HEK293T (cell line): Measurements from ENCODE around the gene WASF2.
"Not testable (repeated sequence)": the region's sequence is repeated elsewhere in the genome, so short reads cannot be mapped to it uniquely, and the experiment has no call there.

ENCODE experiments used
- CTCF ChIA-PET: fragments of 350-600 bp; formaldehyde crosslinking; extraction: SDS; loops from one replicate; lab custom pipeline; 2021; ENCODE audit warnings: antibody characterized with exemption, inconsistent platforms; lab: Yijun Ruan, JAX
- POLR2A ChIA-PET: fragments of 350-600 bp; formaldehyde crosslinking; extraction: SDS; loops from one replicate; lab custom pipeline; 2020; ENCODE audit warnings: antibody characterized with exemption, inconsistent platforms; lab: Yijun Ruan, JAX
- DNase-seq: peaks from one replicate; pipeline ENCODE4 v3.0.0; 2012; ENCODE audit warnings: mixed read lengths; ENCODE audit errors: extremely low spot score
- ARNT ChIP-seq: fragments of 450-650 bp; IDR thresholded peaks from 2 replicates; pipeline ENCODE4 v1.6.1; 2017; ENCODE audit warnings: mild to moderate bottlenecking
- BHLHE40 ChIP-seq: fragments of 450-650 bp; IDR thresholded peaks from 2 replicates; pipeline ENCODE4 v1.6.1; 2016; ENCODE audit warnings: mild to moderate bottlenecking, moderate library complexity, borderline replicate concordance
- CTBP1 ChIP-seq: fragments of 450-650 bp; IDR thresholded peaks from 2 replicates; pipeline ENCODE4 v1.6.1; 2016; ENCODE audit warnings: borderline replicate concordance
- ELF4 ChIP-seq: fragments of 450-650 bp; IDR thresholded peaks from 2 replicates; pipeline ENCODE4 v1.6.1; 2017; ENCODE audit warnings: antibody characterized with exemption
- FOXA1 ChIP-seq: fragments of 450-650 bp; IDR thresholded peaks from 2 replicates; pipeline ENCODE4 v1.6.1; 2016; ENCODE audit warnings: mild to moderate bottlenecking
- FOXK2 ChIP-seq: fragments of 450-650 bp; IDR thresholded peaks from 2 replicates; pipeline ENCODE4 v1.6.1; 2016; ENCODE audit warnings: mild to moderate bottlenecking
- HDGF ChIP-seq: fragments of 450-650 bp; IDR thresholded peaks from 2 replicates; pipeline ENCODE4 v1.6.1; 2017; ENCODE audit warnings: antibody characterized with exemption, borderline replicate concordance
- L3MBTL2 ChIP-seq: fragments of 450-650 bp; conservative IDR thresholded peaks from 2 replicates; pipeline ENCODE4 v1.6.1; 2016; ENCODE audit warnings: mild to moderate bottlenecking
- LEF1 ChIP-seq: fragments of 450-650 bp; IDR thresholded peaks from 2 replicates; pipeline ENCODE4 v1.6.1; 2017; ENCODE audit warnings: mild to moderate bottlenecking, borderline replicate concordance
- NFRKB ChIP-seq: fragments of 450-650 bp; IDR thresholded peaks from 2 replicates; pipeline ENCODE4 v1.6.1; 2016; ENCODE audit warnings: mild to moderate bottlenecking, moderate library complexity
- SP1 ChIP-seq: fragments of 450-650 bp; IDR thresholded peaks from 2 replicates; pipeline ENCODE4 v1.6.1; 2017
- SUZ12 ChIP-seq: fragments of 450-650 bp; IDR thresholded peaks from 2 replicates; pipeline ENCODE4 v1.6.1; 2016; ENCODE audit warnings: mild to moderate bottlenecking
- TARDBP ChIP-seq: fragments of 450-650 bp; IDR thresholded peaks from 2 replicates; pipeline ENCODE4 v1.6.1; 2016
- ZNF384 ChIP-seq: fragments of 450-650 bp; IDR thresholded peaks from 2 replicates; pipeline ENCODE4 v1.6.1; 2016
- TF ChIP-seq, protein P1 (sequence below): fragments of 450-650 bp; IDR thresholded peaks from 2 replicates; pipeline ENCODE4 v1.6.1; 2016

Gene WASF2

DNA sequence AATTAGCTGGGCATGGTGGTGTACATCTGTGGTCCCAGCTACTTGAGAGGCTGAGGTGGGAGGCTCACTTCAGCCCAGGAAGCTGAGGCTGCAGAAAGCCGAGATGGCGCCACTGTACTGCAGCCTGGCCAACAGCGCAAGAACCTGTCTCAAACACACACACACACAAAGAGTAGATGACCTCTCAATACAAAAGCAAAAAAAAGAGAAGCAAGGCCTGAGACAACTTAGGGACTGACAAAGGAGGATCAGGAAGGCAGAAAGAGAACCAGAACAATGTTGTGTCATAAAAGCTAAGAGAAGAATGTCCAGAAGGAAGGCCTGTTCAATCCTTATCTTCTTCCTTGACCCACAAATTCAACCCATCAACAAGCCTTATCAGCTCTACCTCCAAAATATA, 18.5 kb downstream of the WASF2 start:
- no peak for DNase-seq
- ChIA-PET POLR2A (no interaction called here), CTCF (no interaction called here)
- TF ChIP-seq FOXK2 (no peak), SUZ12 (no peak), TARDBP (no peak)

DNA sequence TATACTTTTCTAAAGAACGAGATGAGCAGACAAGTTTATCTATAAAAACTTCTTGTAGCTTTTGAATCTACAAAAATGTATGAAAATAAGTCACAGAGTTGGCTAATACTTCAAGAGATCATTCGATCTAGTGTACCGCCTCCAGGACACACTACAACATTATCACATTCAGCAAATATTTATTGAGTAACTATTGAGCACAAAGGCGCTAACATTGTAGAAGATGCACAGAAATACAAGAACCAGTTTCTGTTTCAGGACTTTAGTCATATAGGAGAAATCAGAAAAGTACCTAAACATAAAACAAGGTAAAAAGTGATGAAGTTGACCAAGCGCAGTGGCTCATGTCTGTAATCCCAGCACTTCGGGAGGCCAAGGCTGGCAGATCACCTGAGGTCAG, 20.6 kb downstream of the WASF2 start:
- ChIA-PET CTCF (no interaction called here), POLR2A (interaction anchor here (1.7 kb wide), 1 partner anchor 21 kb away, joined by 7 read pairs; the partner anchor contains the start of gene WASF2)
- TF ChIP-seq FOXA1 (no peak), LEF1 (no peak)
- DNase-seq, result no peak

DNA sequence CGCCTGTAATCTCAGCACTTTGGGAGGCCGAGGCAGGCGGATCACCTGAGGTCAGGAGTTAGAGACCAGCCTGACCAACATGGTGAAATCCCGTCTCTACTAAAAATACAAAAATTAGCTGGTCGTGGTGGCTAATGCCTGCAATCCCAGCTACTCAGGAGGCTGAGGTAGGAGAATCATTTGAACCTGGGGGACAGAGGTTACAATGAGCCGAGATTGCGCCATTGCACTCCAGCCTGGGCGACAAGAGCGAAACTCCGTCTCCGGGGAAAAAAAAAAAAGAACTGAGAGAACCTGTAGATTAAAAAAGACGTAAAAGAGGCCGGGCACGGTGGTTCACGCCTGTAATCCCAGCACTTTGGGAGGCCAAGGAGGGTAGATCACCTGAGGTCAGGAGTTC, 21.6 kb downstream of the WASF2 start:
- POLR2A ChIA-PET, result interaction anchor here (1.7 kb wide), 1 partner anchor 22 kb away, joined by 7 read pairs; the partner anchor contains the start of gene WASF2
- CTCF ChIA-PET, result not testable (repeated sequence)

DNA sequence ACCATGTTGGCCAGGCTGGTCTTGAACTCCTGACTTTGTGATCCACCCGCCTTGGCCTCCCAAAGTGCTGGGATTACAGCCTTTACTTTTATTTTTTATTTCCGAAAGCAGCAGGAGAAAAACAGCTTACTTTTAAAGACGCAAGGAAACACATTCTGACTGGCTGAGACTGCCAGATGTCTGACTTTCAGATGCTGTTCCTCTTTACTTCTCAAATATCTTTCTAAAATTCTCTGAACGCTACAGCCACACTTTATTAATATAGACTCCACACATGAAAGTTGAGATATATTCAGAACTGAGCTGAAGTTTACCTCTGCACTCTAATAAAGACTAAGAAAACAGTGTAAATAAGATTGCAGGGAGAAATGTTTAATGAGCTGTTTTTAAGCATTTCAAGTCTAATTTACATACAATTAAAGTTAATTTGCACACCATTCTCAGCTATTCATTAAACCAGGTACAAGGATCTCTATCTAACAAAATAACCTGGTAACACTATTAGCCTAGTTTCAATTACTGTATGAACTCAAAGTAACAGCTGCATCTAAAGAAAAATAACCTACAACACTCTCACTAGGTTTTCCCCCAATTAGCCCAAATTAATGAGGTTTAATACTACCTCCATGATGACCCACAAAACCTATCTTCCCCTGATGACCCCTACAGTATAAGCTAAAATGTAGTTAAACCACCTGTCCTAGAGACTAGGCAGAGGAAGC, 24.9 kb downstream of the WASF2 start:
- no peak for DNase-seq
- TF ChIP-seq, protein P1, sequence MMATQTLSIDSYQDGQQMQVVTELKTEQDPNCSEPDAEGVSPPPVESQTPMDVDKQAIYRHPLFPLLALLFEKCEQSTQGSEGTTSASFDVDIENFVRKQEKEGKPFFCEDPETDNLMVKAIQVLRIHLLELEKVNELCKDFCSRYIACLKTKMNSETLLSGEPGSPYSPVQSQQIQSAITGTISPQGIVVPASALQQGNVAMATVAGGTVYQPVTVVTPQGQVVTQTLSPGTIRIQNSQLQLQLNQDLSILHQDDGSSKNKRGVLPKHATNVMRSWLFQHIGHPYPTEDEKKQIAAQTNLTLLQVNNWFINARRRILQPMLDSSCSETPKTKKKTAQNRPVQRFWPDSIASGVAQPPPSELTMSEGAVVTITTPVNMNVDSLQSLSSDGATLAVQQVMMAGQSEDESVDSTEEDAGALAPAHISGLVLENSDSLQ, result no peak
- TF ChIP-seq ELF4 (no peak), FOXK2 (no peak), LEF1 (no peak), HDGF (no peak), NFRKB (no peak), ZNF384 (no peak), L3MBTL2 (no peak), BHLHE40 (no peak), SP1 (no peak)
- POLR2A ChIA-PET, result interaction anchor here (3.5 kb wide), 1 partner anchor 25 kb away, joined by 18 read pairs; the partner anchor contains the start of gene WASF2
- CTCF ChIA-PET, result no interaction called here

More for the DNA sequence above, 21.6 kb downstream of the WASF2 start:
- DNase-seq, result not testable (repeated sequence)

DNA sequence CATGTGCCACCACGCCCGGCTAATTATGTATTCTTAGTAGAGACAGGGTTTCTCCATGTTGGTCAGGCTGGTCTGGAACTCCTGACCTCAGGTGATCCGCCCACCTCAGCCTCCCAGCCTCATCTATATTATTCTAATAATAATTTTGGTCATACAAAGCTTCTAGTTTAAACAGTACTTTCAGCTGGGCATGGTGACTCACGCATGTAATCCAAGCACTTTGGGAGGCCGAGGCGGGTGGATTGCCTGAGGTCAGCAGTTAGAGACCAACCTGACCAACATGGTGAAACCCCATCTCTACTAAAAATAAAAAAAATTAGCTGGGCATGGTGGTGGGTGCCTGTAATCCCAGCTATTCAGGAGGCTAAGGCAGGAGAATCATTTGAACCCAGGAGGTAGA, 26.1 kb downstream of the WASF2 start:
- ChIA-PET POLR2A (interaction anchor here (0.9 to 3.5 kb wide), 3 partner anchors 24 to 97 kb away, joined by 3 to 18 read pairs (median 4); partner anchors contain the start of genes MAP3K6 and WASF2), CTCF (interaction anchor here (0.6 kb wide), 1 partner anchor 77 kb away, joined by 4 read pairs; no protein-coding TSS in a partner anchor)
- DNase-seq, result not testable (repeated sequence)

DNA sequence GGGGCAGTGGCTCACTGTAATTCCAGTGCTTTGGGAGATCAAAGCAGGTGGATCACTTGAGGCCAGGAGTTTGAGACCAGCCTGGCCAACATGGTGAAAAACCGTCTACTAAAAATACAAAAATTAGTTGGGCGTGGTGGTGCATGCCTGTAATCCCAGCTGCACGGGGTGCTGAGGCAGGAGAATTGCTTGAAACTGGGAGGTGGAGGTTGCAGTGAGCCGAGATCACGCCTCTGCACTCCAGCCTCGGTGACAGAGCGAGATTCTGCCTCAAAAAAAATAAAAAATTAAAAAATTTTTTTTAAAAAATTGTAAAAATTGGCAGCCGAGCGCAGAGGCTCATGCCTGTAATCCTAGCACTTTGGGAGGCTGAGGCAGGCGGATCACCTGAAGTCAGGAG, 31.4 kb downstream of the WASF2 start:
- POLR2A ChIA-PET, DNase-seq, CTCF ChIA-PET: not testable (repeated sequence)

DNA sequence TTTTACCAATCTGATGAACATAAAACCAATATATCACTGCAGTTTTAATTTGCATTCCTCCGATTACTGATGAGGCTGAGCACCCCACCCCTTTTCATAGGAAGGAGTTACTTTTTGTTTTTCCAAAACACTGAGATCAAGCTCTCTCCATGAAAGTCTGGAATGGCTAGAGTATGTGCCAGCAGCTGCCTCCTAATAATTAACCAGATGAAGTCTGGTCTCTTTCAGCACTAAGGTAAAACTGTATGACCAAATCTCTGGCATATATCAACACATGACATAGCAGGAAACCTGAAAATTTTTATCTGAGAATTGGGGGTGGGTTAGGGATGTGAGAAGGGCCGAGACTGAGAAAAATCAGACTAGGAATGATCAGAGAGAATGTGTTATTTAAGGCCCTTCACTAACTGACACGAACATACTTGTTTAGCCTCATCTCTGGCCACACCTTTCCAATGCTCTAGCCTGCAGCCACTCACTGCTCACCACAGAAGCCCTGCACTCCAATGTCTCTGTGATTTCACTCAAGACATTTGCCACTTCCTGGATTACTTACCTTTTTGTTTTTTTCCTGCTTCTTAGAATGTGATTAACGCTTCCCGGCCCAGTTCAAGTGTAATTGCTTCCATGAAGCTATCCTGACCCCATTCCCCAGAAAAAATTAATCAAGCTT, 34.7 kb downstream of the WASF2 start:
- ChIA-PET POLR2A (no interaction called here), CTCF (no interaction called here)
- DNase-seq, result no peak
- TF ChIP-seq HDGF (no peak), CTBP1 (no peak), ELF4 (no peak)

DNA sequence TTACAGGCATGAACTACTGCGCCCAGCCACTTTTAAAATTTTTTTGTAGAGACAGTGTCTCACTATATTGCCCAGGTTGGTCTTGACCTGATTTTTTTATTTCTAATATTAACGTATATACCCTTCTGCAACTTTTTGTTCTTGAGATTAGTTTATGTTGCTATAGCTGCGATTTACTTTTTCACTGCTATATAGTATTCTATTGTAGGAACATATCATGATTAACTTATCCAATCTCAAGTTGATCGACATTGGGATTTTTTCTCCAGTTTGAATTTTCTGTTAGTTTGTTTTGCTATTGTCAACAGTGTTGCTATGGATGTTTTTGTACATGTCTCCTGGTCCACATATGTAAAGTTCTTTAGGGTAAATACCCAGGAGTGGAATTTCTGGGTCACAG, 35.4 kb downstream of the WASF2 start:
- no peak for TF ChIP-seq BHLHE40
- TF ChIP-seq LEF1, result no peak
- no peak for TF ChIP-seq ARNT
- TF ChIP-seq HDGF, result no peak
- TF ChIP-seq CTBP1, result no peak
- no peak for TF ChIP-seq FOXK2
- TF ChIP-seq, protein P1, result no peak
- TF ChIP-seq L3MBTL2, result no peak
- no peak for TF ChIP-seq TARDBP
- TF ChIP-seq SUZ12, result no peak
- TF ChIP-seq SP1, result no peak
- ChIA-PET POLR2A (no interaction called here), CTCF (no interaction called here)
- no peak for DNase-seq
